ENCODE measurements around the gene VPS13D. TPM values are rescaled to one million over a fixed set of nuclear protein-coding genes. Genes with fewer than 3 reads are reported as not detected.

Gene VPS13D
- total and polyA plus RNA-seq, 2 of the 4 experiments (the other 2 are of a cell fraction), result 9.0 to 16.3 TPM

- ATAC-seq (ENCODE audit: low read depth), result no peak
- H4K91ac ChIP-seq (ENCODE audit: insufficient read depth, low read depth, low read length), result no peak overlapping the region
- H3K27ac ChIP-seq (ENCODE audit: insufficient read depth, low read length), result no peak overlapping the region
- H3K4me1 ChIP-seq (ENCODE audit: control insufficient read depth, insufficient read depth, low read length), result no peaks in the 10 kb centered on the region
- ChIA-PET CTCF (interaction anchor here (1.7 kb wide), 1 partner anchor 342 kb away, joined by 5 read pairs; no protein-coding TSS in a partner anchor), POLR2A (ENCODE audit: unreplicated experiment) (no interaction called here)
- H3K27me3 ChIP-seq (ENCODE audit: control insufficient read depth, insufficient read depth, low read length), result no peaks in the 10 kb centered on the region
- dilution Hi-C loops (cut with HindIII; ENCODE audit: low sequenced_read_pairs, unreplicated experiment), result no loop called here
- no peak overlapping the region for H3K56ac ChIP-seq (ENCODE audit: extremely low read depth, insufficient read depth, low read length)
- H2BK20ac ChIP-seq (ENCODE audit: low read depth, low read length), result no peak overlapping the region
- H2AFZ ChIP-seq (replicated peaks; ENCODE audit: low read length, poor library complexity), result no peak overlapping the region
- H3K79me1 ChIP-seq (ENCODE audit: low read depth in 1 of 2, low read length in 2 of 2), result no peaks in the 10 kb centered on the region
- no CpG with 5 or more reads among the region's 2 CpGs for WGBS, 2 experiments (ENCODE audit: extremely low coverage in 2 of 2, insufficient read length in 1 of 2)
- intact Hi-C loops (cut with micrococcal nuclease), result no loop called here
- H3K36me3 ChIP-seq (ENCODE audit: control insufficient read depth, insufficient read depth, low read length), result peaks cover 37% of the 10 kb centered on the region
- in situ Hi-C loops (cut with MboI; ENCODE audit: low sequenced_read_pairs), result no loop called here
- no peaks in the 10 kb centered on the region for H3K9me3 ChIP-seq (ENCODE audit: control insufficient read depth, insufficient read depth, low read length)
- H2BK5ac ChIP-seq (ENCODE audit: low read depth, low read length, poor library complexity, severe bottlenecking), result no peak overlapping the region
- H3K9me1 ChIP-seq (ENCODE audit: insufficient read depth, low read length), result no peaks in the 10 kb centered on the region
- no peak overlapping the region for H3K23ac ChIP-seq (ENCODE audit: low read depth, low read length)
- no peak overlapping the region for H2BK15ac ChIP-seq (ENCODE audit: low read depth, low read length)
- peak; percentile 23 for DNase-seq
- TF ChIP-seq MAZ (IDR thresholded peaks at IDR 0.05; ENCODE audit: borderline replicate concordance, low read depth, low read length) (no peak), SMC3 (IDR thresholded peaks at IDR 0.05; ENCODE audit: low read depth, low read length) (no peak), BHLHE40 (IDR thresholded peaks at IDR 0.05; ENCODE audit: low read depth, low read length) (no peak), MAFK (IDR thresholded peaks at IDR 0.05; ENCODE audit: low read depth, low read length) (no peak), RFX5 (IDR thresholded peaks at IDR 0.05; ENCODE audit: low read depth, low read length) (no peak), USF2 (IDR thresholded peaks at IDR 0.05; ENCODE audit: low read depth, low read length) (no peak), CTCF (conservative IDR thresholded peaks at IDR 0.05; ENCODE audit: low read depth, low read length) (no peak), CHD1 (IDR thresholded peaks at IDR 0.05; ENCODE audit: low read depth, low read length) (no peak)
- H3K9ac ChIP-seq (ENCODE audit: low read depth, low read length), result no peak overlapping the region
- no peak overlapping the region for H4K8ac ChIP-seq (ENCODE audit: low read depth in 2 of 2, low read length in 2 of 2)
- no peak overlapping the region for H3K4me3 ChIP-seq (ENCODE audit: insufficient read depth, low read depth, low read length)
- H4K20me1 ChIP-seq (ENCODE audit: insufficient read depth, low read length), result peaks cover 3% of the 10 kb centered on the region; the same call in 1 of the 2 replicates
- no peak overlapping the region for H2AK9ac ChIP-seq (replicated peaks; ENCODE audit: low read depth, low read length, poor library complexity)
- no peak overlapping the region for H2BK120ac ChIP-seq (ENCODE audit: low read depth, low read length)
- H3K4me2 ChIP-seq (ENCODE audit: low read depth, low read length), result no peak overlapping the region
- no peak overlapping the region for H3K14ac ChIP-seq (replicated peaks; ENCODE audit: low read depth, low read length)
- H4K5ac ChIP-seq (ENCODE audit: low read depth, low read length), result no peak overlapping the region
- no TSS peak for BruUV-seq (replicated peaks)
- no peak overlapping the region for H3K4ac ChIP-seq (ENCODE audit: low read depth, low read length)
- no peak overlapping the region for H2AK5ac ChIP-seq (ENCODE audit: low read depth, low read length)
- no peak overlapping the region for H3K18ac ChIP-seq (ENCODE audit: low read depth, low read length)
These were observed 86.5 kb downstream of the VPS13D start for GRCh38 chr1:12316331-12316730.
